Measurements from ENCODE around the gene TBX1.

The TBX1 gene

GRCh38 chr22:19738664-19739447 is 21.7 kb upstream of the TBX1 start:
- DNase-seq, result no peak

GRCh38 chr22:19739448-19739895 is 21.1 kb upstream of the TBX1 start:
- DNase-seq, result no peak

GRCh38 chr22:19739911-19740449 is 20.6 kb upstream of the TBX1 start:
- DNase-seq, result no peak

DNA sequence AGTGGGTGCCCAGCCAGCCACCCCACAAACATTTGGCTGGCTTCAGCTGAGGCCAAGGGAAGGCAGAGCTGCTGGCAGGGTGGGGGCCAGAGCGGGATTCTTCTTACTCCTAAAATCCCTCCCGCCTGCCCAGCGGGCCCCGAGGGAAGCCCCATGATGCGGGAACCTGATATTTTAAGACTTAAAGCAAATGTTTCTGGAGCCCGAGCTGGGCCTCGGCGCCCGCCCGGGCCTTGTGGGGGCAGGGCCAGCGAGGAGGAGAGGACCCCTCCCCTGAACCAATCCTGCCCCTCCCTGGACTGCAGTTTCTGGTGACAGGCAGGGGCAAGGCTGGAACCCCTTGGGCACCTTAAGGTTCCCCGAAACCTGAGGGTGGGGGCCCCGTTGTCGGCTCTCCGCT is 20.0 kb upstream of the TBX1 start:
- no peak for DNase-seq

DNA sequence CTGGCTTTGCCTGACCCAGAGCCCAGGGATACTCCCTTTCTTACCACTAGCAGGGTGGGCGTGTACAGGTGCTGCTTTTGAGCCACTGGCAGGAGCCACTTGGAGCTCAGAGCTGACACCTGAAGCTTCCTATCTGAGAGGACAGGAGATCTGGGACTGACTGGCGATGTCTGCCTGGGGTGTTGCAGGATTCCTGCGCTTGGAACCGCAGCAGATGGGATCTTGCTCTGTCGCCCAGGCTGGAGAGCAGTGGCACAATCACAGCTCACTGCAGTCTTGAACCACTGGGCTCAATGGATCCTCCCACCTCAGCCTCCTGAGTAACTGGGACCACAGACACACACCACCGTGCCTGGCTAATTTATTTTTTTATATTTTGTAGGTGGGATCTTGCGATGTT is 19.5 kb upstream of the TBX1 start:
- DNase-seq, result no peak

- no peak for DNase-seq
These were observed 18.2 kb upstream of the TBX1 start for GRCh38 chr22:19742160-19743066.

- DNase-seq, result no peak
These were observed 17.5 kb upstream of the TBX1 start for GRCh38 chr22:19743081-19743480.

- DNase-seq, result no peak
These were observed 16.9 kb upstream of the TBX1 start for GRCh38 chr22:19743651-19744050.

DNA sequence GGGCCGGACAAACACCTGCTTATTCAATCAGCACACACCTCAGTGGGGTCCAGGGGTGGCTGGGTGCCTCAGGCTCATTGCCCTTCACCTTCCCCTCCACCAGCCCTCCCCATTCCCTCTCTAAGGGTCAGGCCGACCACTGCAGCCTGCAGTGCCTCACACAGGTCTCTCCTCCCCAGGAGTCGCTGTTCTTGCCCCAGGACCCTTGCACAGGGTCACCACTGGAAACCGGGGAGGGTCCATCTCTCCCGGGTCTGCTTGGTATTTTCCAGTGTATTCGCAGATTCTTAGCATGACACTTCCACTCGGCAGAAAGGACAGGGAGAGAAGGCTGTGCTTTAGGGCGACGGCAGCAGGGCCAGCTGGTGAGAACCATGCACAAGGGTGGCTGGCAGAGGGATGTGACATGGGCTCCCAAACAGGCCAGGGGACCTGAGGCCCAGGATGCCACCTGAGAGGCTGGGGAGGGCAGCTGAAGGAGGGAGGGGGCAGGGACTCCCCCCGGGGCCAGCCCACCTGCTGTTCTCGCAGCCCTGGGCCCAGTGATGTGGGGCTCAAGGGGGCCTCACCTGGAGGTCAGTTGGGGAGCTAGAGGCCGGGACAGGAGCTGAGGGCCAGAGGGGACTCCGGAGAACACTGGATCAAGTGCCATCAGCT is 16.1 kb upstream of the TBX1 start:
- DNase-seq, result no peak

GRCh38 chr22:19745155-19746101 is 15.2 kb upstream of the TBX1 start:
- no peak for DNase-seq

DNA sequence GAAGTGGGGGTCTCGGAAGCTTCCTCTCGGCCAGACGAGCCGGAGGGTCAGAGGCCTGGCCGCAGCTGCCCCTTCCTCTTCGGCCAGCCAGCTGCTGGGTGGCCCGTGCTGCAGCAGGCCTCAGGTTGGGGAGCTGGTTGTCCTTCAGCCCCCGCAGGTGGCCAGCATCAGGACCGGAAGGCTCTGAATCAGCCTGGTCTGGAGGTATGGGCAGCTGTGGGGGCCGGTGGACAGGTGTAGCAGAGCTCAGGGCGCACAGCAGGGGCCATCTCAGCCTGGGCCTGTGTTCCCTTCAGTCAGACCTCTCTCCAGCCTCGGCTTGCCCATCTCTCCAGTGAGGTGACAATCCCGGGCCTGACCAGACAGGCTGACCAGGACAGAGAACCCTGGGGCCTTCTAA is 13.9 kb upstream of the TBX1 start:
- DNase-seq, result no peak

DNA sequence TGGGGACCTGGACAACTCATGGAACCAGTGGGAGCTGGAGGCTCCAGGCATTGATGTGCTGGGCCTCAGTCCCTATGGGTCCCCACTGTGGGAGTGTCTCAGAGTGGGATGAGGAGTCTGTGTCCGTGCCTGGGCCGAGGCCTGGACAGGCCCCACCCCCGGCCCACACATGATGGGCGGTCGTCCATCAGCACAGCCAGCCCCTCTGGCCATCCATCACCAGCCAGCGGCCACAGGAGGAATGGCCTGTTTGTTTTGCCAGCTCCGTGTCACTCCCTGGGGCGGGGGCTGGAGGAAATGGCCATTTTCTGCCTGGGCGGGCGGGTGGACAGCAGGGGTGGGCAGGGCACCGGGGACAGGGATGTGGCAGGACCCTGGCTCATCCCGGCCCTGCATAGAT is 13.0 kb upstream of the TBX1 start:
- DNase-seq, result no peak

GRCh38 chr22:19748139-19748538 is 12.4 kb upstream of the TBX1 start:
- DNase-seq, result no peak

GRCh38 chr22:19748991-19749664 is 11.4 kb upstream of the TBX1 start:
- DNase-seq, result no peak

GRCh38 chr22:19749876-19750275 is 10.7 kb upstream of the TBX1 start:
- no peak for DNase-seq

GRCh38 chr22:19750507-19751490 is 9.8 kb upstream of the TBX1 start:
- no peak for DNase-seq

- no peak for DNase-seq
These were observed 8.9 kb upstream of the TBX1 start for GRCh38 chr22:19751497-19752245.

DNA sequence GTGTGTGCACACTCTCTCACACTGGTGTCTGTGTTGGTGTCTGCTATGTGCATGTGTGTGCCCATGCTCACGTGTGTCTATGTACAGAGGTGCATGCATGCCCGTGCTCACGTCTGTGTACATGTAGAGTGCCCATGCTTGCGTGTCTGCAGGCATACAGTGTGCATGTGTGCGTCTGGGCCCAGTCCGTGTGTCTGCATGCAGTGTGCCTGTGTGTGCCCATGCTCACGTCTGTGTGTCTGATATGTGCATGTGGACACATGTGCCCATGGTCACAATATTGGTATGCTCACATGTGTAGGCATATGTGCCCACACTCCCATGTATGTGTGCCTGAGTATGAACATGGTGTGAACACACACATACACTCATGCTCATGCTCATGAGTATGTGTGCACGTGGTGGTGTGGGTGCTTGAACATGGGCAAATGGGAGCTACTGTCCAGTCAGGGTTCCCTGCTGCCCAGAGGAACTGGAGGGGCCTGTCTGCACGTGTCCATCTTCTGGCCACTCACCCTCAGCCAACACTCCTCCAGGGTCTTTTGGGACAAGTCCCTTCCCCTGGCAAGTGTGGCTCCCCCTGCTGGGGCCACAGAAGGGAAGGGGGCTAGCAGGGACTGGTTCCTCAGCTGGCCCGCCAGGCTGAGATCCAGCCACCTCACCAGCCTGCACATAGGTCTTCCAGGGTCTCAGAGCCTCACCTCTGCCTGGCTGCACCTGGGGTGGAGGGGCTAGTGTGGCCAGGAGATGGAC is 7.3 kb upstream of the TBX1 start:
- DNase-seq, result no peak

All from NCI-H2171 (cell line).